ENCODE measurements around the gene TSPAN4.

TSPAN4 gene

GRCh38 chr11:824942-825341, 17.7 kb upstream of the TSPAN4 start:
- no peak for DNase-seq

DNA sequence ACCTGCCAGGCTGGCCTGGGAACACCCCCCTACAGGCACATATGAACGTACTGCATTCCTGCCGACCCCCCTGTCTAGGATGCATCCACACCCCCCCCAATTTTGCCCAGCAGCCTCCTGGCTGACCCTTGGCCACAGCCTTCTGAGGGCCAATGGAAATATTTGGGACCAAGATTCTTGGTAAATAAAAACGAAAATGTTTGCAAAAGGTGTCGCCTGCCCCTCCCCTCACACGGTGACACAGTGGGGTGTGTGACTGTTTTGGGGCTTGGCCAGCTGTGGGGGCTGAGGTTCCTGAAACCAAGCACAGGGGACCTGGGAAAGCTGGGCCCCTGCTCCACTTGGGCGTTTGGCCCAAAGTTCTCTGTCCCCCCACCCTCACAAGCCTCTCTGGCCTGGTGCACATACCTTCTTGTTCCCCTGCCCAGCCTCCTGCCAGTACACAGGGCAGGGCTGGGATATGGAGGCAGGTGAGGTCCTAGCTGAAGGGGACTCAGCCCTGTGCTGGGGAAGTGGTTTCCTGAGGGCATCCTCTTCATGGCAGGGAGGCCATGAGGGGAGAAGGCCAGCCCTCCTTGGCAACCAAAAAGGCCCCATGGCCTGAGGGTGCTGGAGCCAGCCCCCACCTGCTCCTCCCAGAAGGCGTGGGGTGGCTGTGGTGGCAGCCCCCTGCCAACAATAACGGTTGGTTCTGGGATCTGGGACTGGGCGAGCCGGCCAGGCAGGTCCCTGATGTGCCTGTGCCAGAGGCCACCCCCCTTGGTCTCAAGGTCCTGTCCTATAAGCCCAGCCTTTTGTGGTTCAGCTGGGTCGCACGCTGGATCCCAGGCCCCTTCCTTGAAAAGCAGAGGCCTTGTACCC, 17.1 kb upstream of the TSPAN4 start:
- no peak for DNase-seq

GRCh38 chr11:826227-826621, 16.4 kb upstream of the TSPAN4 start:
- DNase-seq: no peak

- no peak for DNase-seq
Observed at GRCh38 chr11:826836-827145, 15.9 kb upstream of the TSPAN4 start.

DNA sequence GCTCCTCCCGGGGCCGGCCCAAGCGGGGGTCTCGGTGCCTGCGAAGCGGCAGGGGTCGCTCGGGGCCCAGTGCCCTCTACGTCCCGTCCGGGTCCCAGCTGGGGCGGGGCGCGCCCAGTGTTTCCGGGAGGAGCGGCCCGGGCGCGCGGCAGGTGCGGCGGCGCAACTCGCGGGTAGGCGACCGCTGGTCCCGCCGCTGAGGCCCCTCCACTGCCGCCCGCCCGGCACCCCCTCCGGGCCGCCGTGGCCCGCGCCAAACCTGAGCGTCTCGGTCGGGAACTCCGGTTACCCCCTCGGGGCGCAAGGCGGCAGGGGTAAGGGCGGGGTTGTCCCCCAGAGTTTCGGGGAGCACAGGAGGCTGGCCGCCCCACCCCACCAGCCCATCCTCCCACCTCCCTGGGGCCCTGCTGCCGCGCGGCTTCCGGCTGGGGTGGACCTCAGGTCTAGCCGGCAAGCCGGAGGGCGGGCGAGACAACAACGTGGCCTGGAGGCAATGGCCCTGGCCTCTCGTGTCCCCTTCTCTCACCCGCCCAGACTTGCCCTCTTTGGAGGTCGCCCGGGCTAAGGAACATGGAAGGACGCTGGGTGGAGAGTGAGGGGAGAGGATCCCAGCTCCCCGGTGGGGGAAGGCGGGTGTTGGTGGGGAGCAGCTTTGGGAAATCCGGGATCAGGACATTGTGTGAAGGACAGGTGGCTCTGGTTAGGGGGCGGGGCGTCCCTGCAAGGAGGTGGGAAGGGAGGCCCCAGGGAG, 15.3 kb upstream of the TSPAN4 start:
- no peak for DNase-seq

GRCh38 chr11:827897-828192, 14.8 kb upstream of the TSPAN4 start, which contains the start of gene CRACR2B:
CRACR2B (plus strand) TSS chr11:827919; CDS start chr11:828608, 689 bp downstream.
- DNase-seq: no peak

DNA sequence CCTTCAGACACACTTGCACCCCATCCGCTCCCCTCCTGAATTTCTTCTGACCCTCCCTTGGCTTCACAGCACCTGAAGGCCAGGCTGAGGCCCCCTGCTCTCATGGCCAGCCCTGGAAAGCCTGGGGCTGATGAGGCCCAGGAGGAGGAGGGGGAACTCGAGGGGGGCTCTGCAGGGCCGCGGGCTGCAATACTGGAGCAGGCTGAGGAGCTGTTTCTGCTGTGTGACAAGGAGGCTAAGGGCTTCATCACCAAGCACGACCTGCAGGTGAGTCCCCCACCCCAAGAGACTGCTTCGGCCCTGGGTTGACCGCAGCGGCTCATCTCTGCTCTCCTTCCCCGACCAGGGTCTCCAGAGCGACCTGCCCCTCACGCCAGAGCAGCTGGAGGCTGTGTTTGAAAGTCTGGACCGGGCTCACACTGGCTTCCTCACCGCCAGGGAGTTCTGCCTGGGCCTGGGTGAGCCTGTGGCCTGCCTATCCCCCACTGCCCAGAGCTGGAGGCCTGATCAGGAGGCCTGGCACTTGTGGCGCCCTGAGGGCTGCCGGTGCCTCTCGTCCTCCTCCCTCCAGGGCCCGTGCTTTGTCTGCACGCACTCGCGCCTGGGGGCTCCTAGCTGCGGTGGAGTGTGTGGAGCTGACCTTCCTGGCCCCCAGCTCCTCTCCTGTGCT, 14.0 kb upstream of the TSPAN4 start:
- no peak for DNase-seq

GRCh38 chr11:829176-829846, 13.3 kb upstream of the TSPAN4 start:
- no peak for DNase-seq

DNA sequence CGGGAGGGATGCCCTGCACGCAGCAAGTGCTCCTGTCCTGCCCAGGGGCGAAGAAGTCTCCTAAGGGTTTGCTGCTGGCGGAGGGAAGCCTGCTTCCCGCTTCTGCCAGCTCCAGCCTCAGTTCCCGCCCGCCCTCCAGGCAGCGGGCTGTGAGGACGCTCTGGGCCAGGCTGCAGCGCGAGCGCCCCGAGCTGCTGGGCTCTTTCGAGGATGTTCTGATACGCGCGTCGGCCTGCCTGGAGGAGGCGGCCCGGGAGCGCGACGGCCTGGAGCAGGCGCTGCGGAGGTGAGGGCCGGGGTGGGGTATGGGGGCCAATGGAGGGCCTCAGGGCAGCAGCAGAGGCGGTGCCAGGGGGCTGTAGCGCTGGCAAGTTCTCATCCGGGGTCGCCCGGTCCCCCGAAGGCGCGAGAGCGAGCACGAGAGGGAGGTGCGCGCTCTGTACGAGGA, 12.8 kb upstream of the TSPAN4 start:
- DNase-seq: no peak

GRCh38 chr11:830295-831117, 12.1 kb upstream of the TSPAN4 start:
- DNase-seq: no peak

DNA sequence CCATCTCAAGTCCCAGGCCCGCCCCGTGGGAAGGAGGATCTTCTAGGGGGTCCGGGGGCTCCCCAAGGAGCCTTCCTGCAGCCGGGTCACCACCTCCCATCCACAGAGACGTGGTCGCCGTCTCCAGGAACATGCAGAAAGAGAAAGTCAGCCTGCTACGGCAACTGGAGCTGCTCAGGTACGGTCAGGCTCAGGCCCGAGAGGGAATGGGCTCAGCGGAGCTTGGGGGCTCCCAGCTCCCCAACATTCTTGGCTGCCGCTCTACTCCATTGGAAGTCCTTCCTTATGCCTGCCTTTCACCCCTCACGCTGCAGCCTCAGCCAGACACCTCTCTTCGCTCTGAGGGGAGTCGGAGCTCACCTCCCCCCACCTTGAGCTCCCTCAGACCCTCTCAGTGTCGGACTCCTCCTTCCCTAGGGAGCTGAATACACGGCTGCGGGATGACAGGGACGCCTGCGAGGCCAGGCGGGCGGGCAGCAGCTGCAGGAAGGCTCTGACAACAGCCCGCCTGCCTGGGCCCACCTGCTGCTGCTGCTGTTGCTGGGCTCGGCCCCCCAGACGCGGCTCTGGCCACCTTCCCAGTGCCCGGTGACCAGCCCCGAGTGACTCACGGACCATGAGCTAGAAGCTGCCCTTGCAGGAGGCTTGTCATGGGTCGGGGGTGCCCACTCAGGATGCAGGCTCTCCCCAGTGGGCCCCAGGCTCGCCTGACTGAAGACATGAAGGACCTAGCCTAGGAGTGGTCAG, 11.4 kb upstream of the TSPAN4 start:
- DNase-seq: no peak

DNA sequence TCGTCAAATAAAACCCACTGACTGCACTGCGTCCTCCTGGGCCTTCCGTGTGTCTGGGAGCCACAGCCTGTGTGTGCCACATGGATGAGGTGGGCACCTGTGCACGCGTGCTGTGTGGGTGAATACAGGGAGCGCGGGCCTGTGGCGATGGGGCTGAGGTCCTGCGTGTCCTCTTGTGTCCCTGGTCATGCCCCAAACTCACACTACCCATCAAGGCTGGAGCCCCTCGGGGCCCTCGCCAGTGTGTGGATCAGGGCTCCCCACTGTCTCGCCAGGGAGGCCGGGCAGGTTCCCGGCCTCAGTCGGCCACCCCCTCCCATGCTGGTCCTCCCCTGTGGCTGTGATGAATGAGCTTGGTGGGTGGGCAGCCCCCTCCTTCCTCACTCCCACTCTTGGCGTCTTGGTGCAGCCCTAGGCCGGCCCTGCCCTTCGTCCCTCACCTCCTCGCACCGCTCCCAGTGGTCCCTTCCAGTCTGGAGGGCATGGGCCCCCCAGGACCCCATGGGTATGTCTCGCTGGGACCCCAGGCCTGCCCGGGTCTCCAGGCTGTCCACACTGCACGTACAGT, 10.6 kb upstream of the TSPAN4 start:
- no peak for DNase-seq

GRCh38 chr11:832529-833113, 10.0 kb upstream of the TSPAN4 start, which contains the start of gene CD151:
CD151 (plus strand) TSS chr11:832952; CDS start chr11:836070, 3,118 bp downstream.
- DNase-seq: no peak

GRCh38 chr11:833114-833791, 9.4 kb upstream of the TSPAN4 start:
- no peak for DNase-seq

GRCh38 chr11:833849-834311, 8.8 kb upstream of the TSPAN4 start:
- no peak for DNase-seq

DNA sequence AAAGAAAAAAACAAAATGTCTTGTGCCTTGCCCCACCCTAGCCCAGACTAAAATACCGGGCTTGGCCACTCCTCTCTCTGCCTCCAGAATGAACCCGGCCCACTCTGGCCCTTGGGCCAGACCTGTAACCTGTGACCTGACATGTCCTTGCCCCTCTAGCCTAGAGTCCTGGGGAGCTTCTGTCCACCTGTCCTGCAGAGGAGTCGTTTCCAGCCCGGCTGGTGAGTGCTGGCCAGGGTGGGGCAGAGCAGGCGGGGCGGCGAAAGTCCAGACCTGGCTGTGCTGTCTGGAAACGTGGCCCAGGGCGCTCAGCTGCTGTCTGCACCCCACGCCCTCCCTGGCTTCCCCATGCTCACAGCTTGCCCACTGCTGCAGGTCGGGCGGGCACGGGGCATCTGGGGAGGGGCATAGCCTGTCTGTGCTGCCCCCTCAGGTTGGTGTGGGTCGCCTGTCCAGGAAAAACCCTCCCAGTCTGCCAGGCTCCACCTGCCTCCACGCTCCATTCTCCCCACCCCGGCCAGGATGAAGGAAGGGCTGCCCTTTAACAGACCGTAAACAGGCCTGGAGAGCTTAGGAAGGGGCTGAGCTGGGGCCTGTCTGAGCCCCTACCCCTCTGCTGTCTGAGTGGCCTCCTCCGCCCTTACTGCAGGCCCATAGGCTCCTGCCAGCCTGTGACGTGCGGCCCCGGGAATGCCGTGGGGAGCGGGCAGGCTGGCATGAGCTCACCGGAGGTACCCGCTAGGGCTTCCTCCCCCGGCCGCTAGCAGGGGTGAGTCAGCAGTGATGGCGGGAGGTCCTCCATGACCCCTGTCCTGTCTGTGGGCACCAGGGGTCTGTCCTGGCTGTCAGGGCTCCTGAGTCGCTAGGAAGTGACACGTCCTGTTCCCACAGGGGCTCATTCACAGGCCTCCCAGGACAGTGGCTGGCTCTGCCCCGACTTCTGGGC, 8.0 kb upstream of the TSPAN4 start:
- no peak for DNase-seq

- no peak for DNase-seq
Observed at GRCh38 chr11:836274-836673, 6.4 kb upstream of the TSPAN4 start.

DNA sequence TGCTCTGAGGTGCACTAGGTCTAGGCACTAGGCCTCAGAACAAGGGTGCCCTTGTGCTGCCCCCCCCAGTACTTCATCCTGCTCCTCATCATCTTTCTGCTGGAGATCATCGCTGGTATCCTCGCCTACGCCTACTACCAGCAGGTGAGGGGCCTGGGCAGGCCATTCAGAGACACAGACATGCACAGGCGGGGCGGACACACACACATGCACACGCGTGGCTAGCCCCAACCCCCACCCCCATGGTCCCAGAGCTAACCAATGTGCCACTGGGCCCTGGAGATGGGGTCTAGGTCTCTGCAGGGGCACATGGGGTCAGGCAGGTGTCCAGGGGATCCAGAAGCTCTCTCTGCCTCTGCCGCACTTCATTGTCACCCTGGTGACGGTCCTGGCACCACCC, 6.0 kb upstream of the TSPAN4 start:
- no peak for DNase-seq

All from NCI-H2107 (cell line).